K562 (cell line): ENCODE measurements around the gene PTPN14. TPM values are rescaled to one million over a fixed set of nuclear protein-coding genes. Genes with fewer than 3 reads are reported as not detected.

Source experiments
- ATAC-seq: fragments of 200-7000 bp; cut with Tn5 transposase; 3 replicates; pipeline ENCODE4 v1.9.1; 2020; ENCODE audit warnings: moderate library complexity
- BruUV-seq: library from RNA; stranded (reverse); fragments of 400-500 nt; replicated peaks from 2 replicates; lab custom pipeline; 2021; lab: Mats Ljungman, UMichigan
- CTCF ChIA-PET: fragments of 300-600 bp; formaldehyde crosslinking; extraction: SDS; loops from one replicate; lab custom pipeline; 2021; ENCODE audit warnings: low intra/inter-chr PET ratio; lab: Yijun Ruan, JAX
- POLR2A ChIA-PET: fragments of 300-600, 350-650 bp; sonication (Branson Sonifier 250); formaldehyde crosslinking; extraction: SDS; loops from one replicate; lab custom pipeline; 2021; ENCODE audit warnings: antibody characterized with exemption, inconsistent platforms; lab: Yijun Ruan, JAX
- DNase-seq, 4 experiments: peaks; one replicate each; pipeline versions ENCODE4 v3.0.0 to v3.0.0-alpha.2; 2011 to 2018; ENCODE audit warnings: low spot score in 3 of 4, mixed read lengths in 3 of 4; ENCODE audit errors: extremely low read depth in 1 of 4
- FAIRE-seq: peaks from 2 replicates; lab custom pipeline; 2011; peaks lifted over from hg19 to GRCh38; lab: Jason Lieb, UNC
- H2AFZ ChIP-seq: 2 replicates; pipeline ENCODE4 v1.6.0; 2011; ENCODE audit warnings: low read depth, low read length, control low read depth, inconsistent platforms
- H3K27ac ChIP-seq: fragments of 200-600 bp; 3 replicates; pipeline ENCODE4 v1.8.0; 2011; ENCODE audit warnings: low read depth, mild to moderate bottlenecking, control low read depth, inconsistent platforms, low read length, moderate library complexity, mixed read lengths; ENCODE audit errors: extremely low read depth
- H3K27me3 ChIP-seq, 2 experiments: fragments of 300-600 bp in 1 of 2; 2 replicates in 1 of 2; 3 replicates in 1 of 2; pipeline versions ENCODE4 v1.6.0 to v1.8.0; 2011; ENCODE audit warnings: inconsistent platforms in 2 of 2, low read length in 2 of 2, mild to moderate bottlenecking in 1 of 2, mixed read lengths in 1 of 2, moderate library complexity in 1 of 2; ENCODE audit not compliant: control insufficient read depth in 2 of 2, insufficient read depth in 2 of 2
- H3K36me3 ChIP-seq: fragments of 300-600 bp; 3 replicates; pipeline ENCODE4 v1.8.0; 2011; ENCODE audit warnings: mild to moderate bottlenecking, low read length, inconsistent platforms; ENCODE audit not compliant: control insufficient read depth, insufficient read depth
- H3K4me1 ChIP-seq, 2 experiments: fragments of 200-600 bp in 1 of 2; replicated peaks in 1 of 2; 2 replicates in 1 of 2; 3 replicates in 1 of 2; pipeline versions ENCODE4 v1.5.1 to v1.8.0; 2011; ENCODE audit warnings: inconsistent platforms in 2 of 2, low read length in 2 of 2, mild to moderate bottlenecking in 1 of 2, mixed read lengths in 1 of 2, moderate library complexity in 1 of 2; ENCODE audit not compliant: control insufficient read depth in 2 of 2, insufficient read depth in 2 of 2
- H3K4me2 ChIP-seq: 2 replicates; pipeline ENCODE4 v1.6.1; 2011; ENCODE audit warnings: low read length, control low read depth, inconsistent platforms, mixed read lengths; ENCODE audit not compliant: insufficient read depth
- H3K4me3 ChIP-seq: fragments of 200-600 bp; sonication (generic), shearing (Covaris generic); 2 replicates; pipeline ENCODE4 v1.5.1; 2016; ENCODE audit warnings: control low read depth, inconsistent platforms
- H3K79me2 ChIP-seq: fragments of 200-600 bp; 3 replicates; pipeline ENCODE4 v1.8.0; 2011; ENCODE audit warnings: low read length, inconsistent platforms; ENCODE audit not compliant: control insufficient read depth, insufficient read depth
- H3K9ac ChIP-seq, 2 experiments: 2 replicates each; pipeline versions ENCODE4 v1.6.0 to v1.6.1; 2011; ENCODE audit warnings: low read depth in 2 of 2, low read length in 2 of 2, control low read depth in 1 of 2, inconsistent platforms in 1 of 2, mild to moderate bottlenecking in 1 of 2, mixed read lengths in 1 of 2; ENCODE audit not compliant: insufficient read depth in 1 of 2
- H3K9me1 ChIP-seq: one replicate; pipeline ENCODE4 v1.6.0; 2011; ENCODE audit warnings: inconsistent platforms, mild to moderate bottlenecking, low read length, moderate library complexity; ENCODE audit not compliant: control insufficient read depth, insufficient read depth
- H3K9me3 ChIP-seq: replicated peaks from 2 replicates; pipeline ENCODE4 v1.5.1; 2011; ENCODE audit warnings: low read depth, low read length, inconsistent platforms; ENCODE audit not compliant: control insufficient read depth, insufficient read depth
- H4K20me1 ChIP-seq: replicated peaks from 2 replicates; pipeline ENCODE4 v1.6.1; 2011; ENCODE audit warnings: low read length, inconsistent platforms, mixed read lengths; ENCODE audit not compliant: control insufficient read depth, insufficient read depth
- C11orf30 ChIP-seq: fragments of 450-650 bp; IDR thresholded peaks from 2 replicates; pipeline ENCODE4 v1.6.1; 2016; ENCODE audit warnings: low read depth, mild to moderate bottlenecking
- E2F4 ChIP-seq: sonication (generic); formaldehyde crosslinking; IDR thresholded peaks from 2 replicates; pipeline ENCODE4 v1.8.0; 2022; ENCODE audit warnings: mild to moderate bottlenecking, low read depth, missing genetic modification reagents
- RBM17 ChIP-seq: fragments of 200-400 bp; formaldehyde crosslinking; IDR thresholded peaks from 2 replicates; pipeline ENCODE4 v1.6.1; 2017; ENCODE audit warnings: low read depth, mild to moderate bottlenecking, low read length, borderline replicate concordance
- SLC30A9 ChIP-seq: fragments of 250-450 bp; sonication (Bioruptor Pico); IDR thresholded peaks from 2 replicates; pipeline ENCODE4 v1.8.0; 2022; ENCODE audit warnings: mild to moderate bottlenecking, moderate library complexity
- SRSF9 ChIP-seq: fragments of 200-400 bp; formaldehyde crosslinking; IDR thresholded peaks from 2 replicates; pipeline ENCODE4 v1.6.1; 2017; ENCODE audit warnings: low read depth, low read length, borderline replicate concordance
- ZNF280A ChIP-seq: fragments of 450-650 bp; IDR thresholded peaks from 2 replicates; pipeline ENCODE4 v1.6.1; 2018; ENCODE audit warnings: mild to moderate bottlenecking, low read depth; ENCODE audit not compliant: partially characterized antibody
- ZNF740 ChIP-seq, 3 experiments: fragments of 200-800 bp in 1 of 3; sonication (Bioruptor generic) in 1 of 3; sonication (generic) in 1 of 3; formaldehyde crosslinking in 1 of 3; IDR thresholded peaks; 2 replicates each; pipeline versions ENCODE4 v1.6.1 to v1.8.0; 2016 to 2022; ENCODE audit warnings: mild to moderate bottlenecking in 2 of 3, missing compliant biosample characterization in 2 of 3, missing genetic modification characterization in 2 of 3, missing genetic modification reagents in 1 of 3
- WGBS: fragments of 100-300 bp; shearing (Covaris generic); methylation state at CpG from one replicate; pipeline ENCODE4 v1.1.6; 2016; ENCODE audit warnings: low coverage, mixed read lengths; ENCODE audit not compliant: insufficient coverage; ENCODE audit errors: missing lambda C conversion rate; 5-methylcytosine and 5-hydroxymethylcytosine counted together
- in situ Hi-C: fragments of 300-500 bp; cut with MboI; formaldehyde crosslinking; loops from 4 replicates; pipeline ENCODE4 v1.15.0; 2018; ENCODE audit warnings: inconsistent platforms, mixed read lengths
- intact Hi-C: fragments of 100-400 bp; cut with micrococcal nuclease; formaldehyde crosslinking; loops from 2 replicates; pipeline ENCODE4 v1.14.2; 2022
- polyA plus RNA-seq, 8 experiments: library from polyadenylated mRNA; depleted of rRNA in 4 of 8; stranded (reverse) in 5 of 8; unstranded in 3 of 8; fragments of >200 nt; fragmentation: Nextera tagmentation in 2 of 8; fragmentation: Illumina TruSeq in 1 of 8; extraction: Ambion mirVana in 2 of 8; extraction: Trizol in 1 of 8; gene quantifications; 2 replicates each; pipeline versions ENCODE4 v1.2.1 to v1.2.3, GENCODE V29; 2011 to 2014; ENCODE audit warnings: inconsistent platforms in 1 of 8, missing spikeins in 1 of 8
- total RNA-seq, 7 experiments: library from RNA; depleted of rRNA in 6 of 7; stranded (reverse); fragments of >200 nt in 6 of 7; fragmentation: Illumina TruSeq in 2 of 7; extraction: Trizol in 2 of 7; gene quantifications; 2 replicates each; pipeline versions ENCODE4 v1.2.1 to v1.2.3, GENCODE V29; 2011 to 2021; ENCODE audit warnings: low replicate concordance in 1 of 7

Gene PTPN14
- total and polyA plus RNA-seq, 9 of the 15 experiments (the other 6 are each of a cell fraction or from before 2014, with no cell fraction given): 0.01 to 0.29 (median 0.04) TPM; not detected in 6

- no peaks in the 10 kb centered on the region for H3K36me3 ChIP-seq
- H3K27me3 ChIP-seq: peaks cover 2 to 16% of the 10 kb centered on the region in 2 experiments; a peak in 3 of 5 replicates
- H3K4me2 ChIP-seq: no peak overlapping the region
- POLR2A ChIA-PET: no interaction called here
- H4K20me1 ChIP-seq: no peaks in the 10 kb centered on the region
- no peak overlapping the region for H2AFZ ChIP-seq
- DNase-seq (no peak), FAIRE-seq (no peak), ATAC-seq (no peak)
- no peak overlapping the region for H3K4me3 ChIP-seq
- no peak overlapping the region for H3K9ac ChIP-seq
- H3K9me1 ChIP-seq: no peaks in the 10 kb centered on the region
- H3K79me2 ChIP-seq: no peaks in the 10 kb centered on the region
- no TSS peak for BruUV-seq
- intact Hi-C loops (no loop called here), in situ Hi-C loops (no loop called here)
- WGBS: 6% methylated on average over 1 of the region's 1 CpG
- H3K9me3 ChIP-seq: no peaks in the 10 kb centered on the region
- CTCF ChIA-PET: no interaction called here
- peaks cover 0 to 14% of the 10 kb centered on the region in 2 experiments; a peak in 3 of 5 replicates for H3K4me1 ChIP-seq
- TF ChIP-seq ZNF740 (CRISPR knock-in tag; IDR thresholded peaks at IDR 0.05) (no peak), ZNF740 (tag; IDR thresholded peaks at IDR 0.05) (no peak), ZNF280A (no peak), C11orf30 (no peak), SRSF9 (no peak), RBM17 (no peak), E2F4 (CRISPR knock-in tag) (no peak), SLC30A9 (CRISPR knock-in tag) (no peak)
- H3K27ac ChIP-seq: no peak overlapping the region
Measured at GRCh38 chr1:214418391-214418790, 133.0 kb downstream of the PTPN14 start.
